Measurements from ENCODE around the gene ITGA4. TPM values are rescaled to one million over a fixed set of nuclear protein-coding genes. Genes with fewer than 3 reads are reported as not detected.

Gene ITGA4
- total RNA-seq, 1 donor from 2014 or later = 5.7 TPM

- Mint-ChIP-seq H3K9me3 (ENCODE audit: unreplicated experiment) (no peaks in the 10 kb centered on the region), H3K27ac (ENCODE audit: unreplicated experiment) (no peak overlapping the region), H3K27me3 (ENCODE audit: unreplicated experiment) (peaks cover 6% of the 10 kb centered on the region), H3K4me1 (ENCODE audit: unreplicated experiment) (no peaks in the 10 kb centered on the region), H3K4me3 (ENCODE audit: unreplicated experiment) (no peak overlapping the region), H3K36me3 (ENCODE audit: unreplicated experiment) (no peaks in the 10 kb centered on the region)
- TF ChIP-seq CTCF (IDR thresholded peaks at IDR 0.05) = no peak
- no peak for DNase-seq (ENCODE audit: extremely low spot score, unreplicated experiment)
Measured at GRCh38 chr2:181570059-181570458, 112.9 kb downstream of the ITGA4 start.

- Mint-ChIP-seq H3K27ac (ENCODE audit: unreplicated experiment) (no peak overlapping the region), H3K9me3 (ENCODE audit: unreplicated experiment) (no peaks in the 10 kb centered on the region), H3K4me3 (ENCODE audit: unreplicated experiment) (no peak overlapping the region), H3K27me3 (ENCODE audit: unreplicated experiment) (peaks cover 6% of the 10 kb centered on the region), H3K36me3 (ENCODE audit: unreplicated experiment) (no peaks in the 10 kb centered on the region), H3K4me1 (ENCODE audit: unreplicated experiment) (no peaks in the 10 kb centered on the region)
- no peak for DNase-seq (ENCODE audit: extremely low spot score, unreplicated experiment)
- TF ChIP-seq CTCF (IDR thresholded peaks at IDR 0.05) = peak; percentile 47
Measured at GRCh38 chr2:181570833-181571661, 113.9 kb downstream of the ITGA4 start.

- H3K4me3 Mint-ChIP-seq (ENCODE audit: unreplicated experiment) = no peak overlapping the region
- no peaks in the 10 kb centered on the region for H3K36me3 Mint-ChIP-seq (ENCODE audit: unreplicated experiment)
- H3K4me1 Mint-ChIP-seq (ENCODE audit: unreplicated experiment) = no peaks in the 10 kb centered on the region
- peak; percentile 56 for TF ChIP-seq CTCF (IDR thresholded peaks at IDR 0.05)
- peaks cover 6% of the 10 kb centered on the region for H3K27me3 Mint-ChIP-seq (ENCODE audit: unreplicated experiment)
- DNase-seq (ENCODE audit: extremely low spot score, unreplicated experiment) = no peak
- no peak overlapping the region for H3K27ac Mint-ChIP-seq (ENCODE audit: unreplicated experiment)
- H3K9me3 Mint-ChIP-seq (ENCODE audit: unreplicated experiment) = no peaks in the 10 kb centered on the region
Measured at GRCh38 chr2:181573140-181573736, 116.1 kb downstream of the ITGA4 start.

GRCh38 chr2:181574321-181574720, 117.1 kb downstream of the ITGA4 start:
- no peaks in the 10 kb centered on the region for H3K9me3 Mint-ChIP-seq (ENCODE audit: unreplicated experiment)
- TF ChIP-seq CTCF (IDR thresholded peaks at IDR 0.05) = no peak
- peaks cover 6% of the 10 kb centered on the region for H3K27me3 Mint-ChIP-seq (ENCODE audit: unreplicated experiment)
- DNase-seq (ENCODE audit: extremely low spot score, unreplicated experiment) = no peak
- no peak overlapping the region for H3K4me3 Mint-ChIP-seq (ENCODE audit: unreplicated experiment)
- H3K27ac Mint-ChIP-seq (ENCODE audit: unreplicated experiment) = no peak overlapping the region
- H3K36me3 Mint-ChIP-seq (ENCODE audit: unreplicated experiment) = no peaks in the 10 kb centered on the region
- H3K4me1 Mint-ChIP-seq (ENCODE audit: unreplicated experiment) = no peaks in the 10 kb centered on the region

- no peaks in the 10 kb centered on the region for H3K36me3 Mint-ChIP-seq (ENCODE audit: unreplicated experiment)
- no peaks in the 10 kb centered on the region for H3K9me3 Mint-ChIP-seq (ENCODE audit: unreplicated experiment)
- H3K27ac Mint-ChIP-seq (ENCODE audit: unreplicated experiment) = no peak overlapping the region
- TF ChIP-seq CTCF (IDR thresholded peaks at IDR 0.05) = no peak
- no peak for DNase-seq (ENCODE audit: extremely low spot score, unreplicated experiment)
- H3K27me3 Mint-ChIP-seq (ENCODE audit: unreplicated experiment) = peaks cover 6% of the 10 kb centered on the region
- H3K4me1 Mint-ChIP-seq (ENCODE audit: unreplicated experiment) = no peaks in the 10 kb centered on the region
- H3K4me3 Mint-ChIP-seq (ENCODE audit: unreplicated experiment) = no peak overlapping the region
Measured at GRCh38 chr2:181575024-181575649, 118.0 kb downstream of the ITGA4 start.

Measured in osteocyte (in vitro differentiated cells).